ENCODE data around the gene FRK.
"Not testable (repeated sequence)": the region's sequence is repeated elsewhere in the genome, so short reads cannot be mapped to it uniquely, and the experiment has no call there.

The FRK gene

GRCh38 chr6:115969207-115969929, 91.3 kb downstream of the FRK start:
- Histone ChIP-seq H3K4me3 (ENCODE audit: low read depth, low read length) (no peak overlapping the region), H3K4me1 (ENCODE audit: control insufficient read depth, insufficient read depth, low read length) (no peaks in the 10 kb centered on the region), H3K9me3 (ENCODE audit: control insufficient read depth, insufficient read depth, low read depth, low read length) (no peaks in the 10 kb centered on the region), H3K36me3 (ENCODE audit: control insufficient read depth in 2 of 2, insufficient read depth in 1 of 2, low read length in 2 of 2) (peaks cover 0 to 3% of the 10 kb centered on the region in 2 experiments; a peak in 1 of 3 replicates), H3K27ac (ENCODE audit: extremely low read depth, low read depth, low read length) (no peak overlapping the region)
- ChIA-PET CTCF (interaction anchor here (0.8 kb wide), 1 partner anchor 143 kb away, joined by 3 read pairs; no protein-coding TSS in a partner anchor), POLR2A (no interaction called here)
- TF ChIP-seq ELK4 (IDR thresholded peaks at IDR 0.05; ENCODE audit: borderline replicate concordance, low read depth, low read length) (no peak), ZNF558 (tag by site-specific recombination; IDR thresholded peaks at IDR 0.05) (0 out of 2 replicates have a peak, but pooled peaks have one; percentile 27), ZNF518A (tag by site-specific recombination; conservative IDR thresholded peaks at IDR 0.05; ENCODE audit: low read depth) (0 out of 2 replicates have a peak, but pooled peaks have one; percentile 16)

- H3K4me3 ChIP-seq (ENCODE audit: low read depth, low read length); CTCF ChIA-PET; H3K4me1 ChIP-seq (ENCODE audit: control insufficient read depth, insufficient read depth, low read length); H3K27ac ChIP-seq (ENCODE audit: extremely low read depth, low read depth, low read length); H3K36me3 ChIP-seq (ENCODE audit: control insufficient read depth in 2 of 2, insufficient read depth in 1 of 2, low read length in 2 of 2); H3K9me3 ChIP-seq (ENCODE audit: control insufficient read depth, insufficient read depth, low read depth, low read length); POLR2A ChIA-PET: not testable (repeated sequence)
Measured at GRCh38 chr6:115960286-115960685, 100.4 kb downstream of the FRK start.

GRCh38 chr6:115958958-115959357, 101.7 kb downstream of the FRK start:
- TF ChIP-seq BCL11A (tag by site-specific recombination; IDR thresholded peaks at IDR 0.05; ENCODE audit: low read depth) (no peak), ZNF2 (tag by site-specific recombination; IDR thresholded peaks at IDR 0.05) (no peak), HOXD13 (CRISPR knock-in tag; IDR thresholded peaks at IDR 0.05; ENCODE audit: borderline replicate concordance) (no peak), ZBTB20 (tag by site-specific recombination; IDR thresholded peaks at IDR 0.05) (no peak), ZNF830 (tag by site-specific recombination; IDR thresholded peaks at IDR 0.05; ENCODE audit: low read depth) (no peak), ZSCAN30 (tag by site-specific recombination; IDR thresholded peaks at IDR 0.05) (no peak)
- no peak overlapping the region for H3K4me3 ChIP-seq (ENCODE audit: low read depth, low read length)
- no peaks in the 10 kb centered on the region for H3K36me3 ChIP-seq (ENCODE audit: control insufficient read depth in 2 of 2, insufficient read depth in 1 of 2, low read length in 2 of 2)
- POLR2A ChIA-PET = no interaction called here
- no peak overlapping the region for H3K27ac ChIP-seq (ENCODE audit: extremely low read depth, low read depth, low read length)
- no peaks in the 10 kb centered on the region for H3K4me1 ChIP-seq (ENCODE audit: control insufficient read depth, insufficient read depth, low read length)
- CTCF ChIA-PET = interaction anchor here (0.6 kb wide), 1 partner anchor 62 kb away, joined by 3 read pairs; no protein-coding TSS in a partner anchor
- no peaks in the 10 kb centered on the region for H3K9me3 ChIP-seq (ENCODE audit: control insufficient read depth, insufficient read depth, low read depth, low read length)

- no peak overlapping the region for H3K27ac ChIP-seq (ENCODE audit: extremely low read depth, low read depth, low read length)
- CTCF ChIA-PET = no interaction called here
- no peaks in the 10 kb centered on the region for H3K9me3 ChIP-seq (ENCODE audit: control insufficient read depth, insufficient read depth, low read depth, low read length)
- no peaks in the 10 kb centered on the region for H3K4me1 ChIP-seq (ENCODE audit: control insufficient read depth, insufficient read depth, low read length)
- POLR2A ChIA-PET = no interaction called here
- H3K4me3 ChIP-seq (ENCODE audit: low read depth, low read length) = no peak overlapping the region
- H3K36me3 ChIP-seq (ENCODE audit: control insufficient read depth in 2 of 2, insufficient read depth in 1 of 2, low read length in 2 of 2) = no peaks in the 10 kb centered on the region
- TF ChIP-seq ZNF449 (tag by site-specific recombination; IDR thresholded peaks at IDR 0.05) (no peak), PRDM10 (tag by site-specific recombination; IDR thresholded peaks at IDR 0.05) (no peak), PRDM1 (tag by site-specific recombination; IDR thresholded peaks at IDR 0.05) (no peak), ZNF274 (IDR thresholded peaks at IDR 0.05; ENCODE audit: low read length) (no peak), ZNF274 (tag by site-specific recombination; IDR thresholded peaks at IDR 0.05; ENCODE audit: borderline replicate concordance) (no peak)
Measured at GRCh38 chr6:115954740-115955139, 106.0 kb downstream of the FRK start.

Data from HEK293 (cell line).